CD4-positive, alpha-beta T cell (primary cell): ENCODE data around the gene PLPP7. TPM values are rescaled to one million over a fixed set of nuclear protein-coding genes. Genes with fewer than 3 reads are reported as not detected.

Experiments used
- ATAC-seq: fragments of 200-7000 bp; cut with Tn5 transposase; one replicate; pipeline ENCODE4 v1.10.0; 2022; ENCODE audit warnings: mild to moderate bottlenecking; ENCODE audit not compliant: poor library complexity
- CTCF ChIA-PET: fragments of 350-600 bp; sonication (Branson Sonifier 250); formaldehyde crosslinking; loops from one replicate; lab custom pipeline; 2021; ENCODE audit warnings: antibody characterized with exemption, inconsistent platforms; lab: Charles Lee
- POLR2A ChIA-PET: fragments of 350-600 bp; sonication (Branson Sonifier 250); formaldehyde crosslinking; loops from one replicate; lab custom pipeline; 2021; ENCODE audit warnings: antibody characterized with exemption, inconsistent platforms; lab: Charles Lee
- DNase-seq, 14 experiments: peaks; one replicate each; pipeline ENCODE4 v3.0.0-alpha.2; 2013 to 2020; ENCODE audit warnings: mixed read lengths in 2 of 14
- H3K27ac ChIP-seq, 2 donors: one replicate each; pipeline versions ENCODE4 v1.5.1 to v1.7.0; 2013; ENCODE audit warnings: low read length in 2 of 2, low read depth in 1 of 2, mild to moderate bottlenecking in 1 of 2
- H3K27me3 ChIP-seq, 2 experiments: 1 replicate in 1 of 2; 2 replicates in 1 of 2; pipeline versions ENCODE4 v1.6.1 to v1.7.0; 2013; ENCODE audit warnings: low read length in 2 of 2, control low read depth in 1 of 2, mild to moderate bottlenecking in 1 of 2, moderate library complexity in 1 of 2; ENCODE audit not compliant: insufficient read depth in 2 of 2, control insufficient read depth in 1 of 2
- H3K36me3 ChIP-seq: one replicate; pipeline ENCODE4 v1.6.1; 2013; ENCODE audit warnings: low read length, control low read depth; ENCODE audit not compliant: insufficient read depth
- H3K4me1 ChIP-seq: one replicate; pipeline ENCODE4 v1.6.1; 2013; ENCODE audit warnings: low read length, control low read depth; ENCODE audit not compliant: insufficient read depth
- H3K4me3 ChIP-seq: one replicate; pipeline ENCODE4 v1.5.1; 2013; ENCODE audit warnings: mild to moderate bottlenecking, low read length, moderate library complexity
- H3K9me3 ChIP-seq, 2 experiments: 1 replicate in 1 of 2; 2 replicates in 1 of 2; pipeline versions ENCODE4 v1.6.1 to v1.7.0; 2013; ENCODE audit warnings: low read length in 2 of 2, mild to moderate bottlenecking in 2 of 2, control low read depth in 1 of 2, moderate library complexity in 1 of 2; ENCODE audit not compliant: control insufficient read depth in 1 of 2, insufficient read depth in 1 of 2
- H3K27ac Mint-ChIP-seq: one replicate; pipeline ENCODE4 v1.8.0; 2020; ENCODE audit warnings: mixed read lengths
- H3K27me3 Mint-ChIP-seq: one replicate; pipeline ENCODE4 v1.8.0; 2021; ENCODE audit warnings: mixed read lengths
- H3K36me3 Mint-ChIP-seq: one replicate; pipeline ENCODE4 v1.8.0; 2021; ENCODE audit warnings: low read depth, mixed read lengths
- H3K4me1 Mint-ChIP-seq: one replicate; pipeline ENCODE4 v1.8.0; 2021; ENCODE audit warnings: low read depth, mixed read lengths
- H3K4me3 Mint-ChIP-seq: one replicate; pipeline ENCODE4 v1.8.0; 2020; ENCODE audit warnings: mild to moderate bottlenecking, mixed read lengths
- H3K9me3 Mint-ChIP-seq: one replicate; pipeline ENCODE4 v1.8.0; 2020; ENCODE audit warnings: mixed read lengths
- intact Hi-C, 2 experiments: fragments of 100-400 bp; cut with DNase I in 1 of 2; cut with micrococcal nuclease in 1 of 2; formaldehyde crosslinking; loops; one replicate each; pipeline versions ENCODE4 v1.15.1 to v1.9.0; 2023 to 2025; cut with DNase I, micrococcal nuclease
- total RNA-seq, 174 experiments: library from RNA in 2 of 174; stranded (reverse) in 2 of 174; gene quantifications; one replicate each; pipeline ENCODE4 v1.2.3 and lab custom pipeline; 2021 to 2026
- TF ChIP-seq, protein P1 (sequence below): fragments of 200-600 bp; IDR thresholded peaks from one replicate; pipeline ENCODE4 v1.8.0; 2022; ENCODE audit warnings: antibody characterized with exemption, mild to moderate bottlenecking

PLPP7 gene
- total RNA-seq, 2 experiments from 2014 or later, result 0.22 TPM; not detected in 1

DNA sequence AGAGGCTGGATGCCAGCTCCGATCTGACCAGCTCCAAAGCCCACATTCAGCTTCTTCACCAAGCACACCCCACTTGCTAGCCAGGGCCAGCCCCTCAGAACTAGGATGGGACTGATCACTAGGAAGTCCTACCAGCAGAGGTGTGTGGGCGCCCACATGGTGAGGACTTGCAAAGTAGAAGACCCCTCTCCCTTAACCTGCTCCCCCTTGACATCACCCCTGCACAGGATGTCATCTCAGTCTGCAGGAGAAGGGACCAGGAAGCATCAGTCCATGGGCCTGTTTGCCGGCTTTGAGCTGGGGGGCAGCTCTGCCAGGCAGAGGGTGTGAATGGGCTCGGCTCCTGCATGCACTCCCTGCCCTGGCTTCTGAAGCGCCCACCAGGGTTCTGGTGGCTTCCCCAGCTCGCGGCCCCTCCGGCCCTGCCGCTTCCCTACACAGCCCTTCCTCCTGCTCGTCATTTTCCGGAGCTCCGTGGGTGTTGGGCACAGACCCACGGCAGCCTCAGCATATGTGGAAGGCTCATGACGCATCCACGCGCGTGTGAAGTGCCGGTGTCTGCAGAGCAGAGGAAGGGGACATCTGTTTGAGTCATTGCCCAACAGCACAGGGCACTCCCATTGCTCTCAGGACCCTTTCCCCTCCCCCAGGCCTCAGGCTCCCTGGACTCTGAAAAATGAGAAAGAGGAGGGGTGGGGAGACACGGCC, 9.5 kb upstream of the PLPP7 start:
- Histone ChIP-seq H3K36me3 (peaks cover 7% of the 10 kb centered on the region), H3K4me1 (peaks cover 34% of the 10 kb centered on the region), H3K4me3 (no peak overlapping the region), H3K27me3 (peaks cover 0 to 10% of the 10 kb centered on the region in 2 experiments), H3K27ac (no peak overlapping the region), H3K9me3 (no peaks in the 10 kb centered on the region)
- no peaks in the 10 kb centered on the region for H3K9me3 Mint-ChIP-seq
- H3K27ac Mint-ChIP-seq, result peak overlapping the region; percentile 94
- peak overlapping the region; percentile 48 for H3K4me3 Mint-ChIP-seq
- DNase-seq (peak in 2 of 14 experiments; percentile 54 to 68), ATAC-seq (no peak)
- H3K4me1 Mint-ChIP-seq, result peaks cover 36% of the 10 kb centered on the region
- TF ChIP-seq, protein P1, sequence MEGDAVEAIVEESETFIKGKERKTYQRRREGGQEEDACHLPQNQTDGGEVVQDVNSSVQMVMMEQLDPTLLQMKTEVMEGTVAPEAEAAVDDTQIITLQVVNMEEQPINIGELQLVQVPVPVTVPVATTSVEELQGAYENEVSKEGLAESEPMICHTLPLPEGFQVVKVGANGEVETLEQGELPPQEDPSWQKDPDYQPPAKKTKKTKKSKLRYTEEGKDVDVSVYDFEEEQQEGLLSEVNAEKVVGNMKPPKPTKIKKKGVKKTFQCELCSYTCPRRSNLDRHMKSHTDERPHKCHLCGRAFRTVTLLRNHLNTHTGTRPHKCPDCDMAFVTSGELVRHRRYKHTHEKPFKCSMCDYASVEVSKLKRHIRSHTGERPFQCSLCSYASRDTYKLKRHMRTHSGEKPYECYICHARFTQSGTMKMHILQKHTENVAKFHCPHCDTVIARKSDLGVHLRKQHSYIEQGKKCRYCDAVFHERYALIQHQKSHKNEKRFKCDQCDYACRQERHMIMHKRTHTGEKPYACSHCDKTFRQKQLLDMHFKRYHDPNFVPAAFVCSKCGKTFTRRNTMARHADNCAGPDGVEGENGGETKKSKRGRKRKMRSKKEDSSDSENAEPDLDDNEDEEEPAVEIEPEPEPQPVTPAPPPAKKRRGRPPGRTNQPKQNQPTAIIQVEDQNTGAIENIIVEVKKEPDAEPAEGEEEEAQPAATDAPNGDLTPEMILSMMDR, result no peak
- POLR2A ChIA-PET, result interaction anchor here (1.4 to 4.2 kb wide), 5 partner anchors 10 to 45 kb away, joined by 3 to 57 read pairs (median 11); no protein-coding TSS in a partner anchor
- CTCF ChIA-PET, result interaction anchor here (1.7 kb wide), 1 partner anchor 56 kb away, joined by 4 read pairs; no protein-coding TSS in a partner anchor
- intact Hi-C loops, result loop anchor here (5.0 to 10.0 kb wide), 6 partner anchors 32 to 153 kb away; partner anchors contain the start of gene NUP214 (in 1 of the 2)
- no peaks in the 10 kb centered on the region for H3K27me3 Mint-ChIP-seq
- peaks cover 19% of the 10 kb centered on the region for H3K36me3 Mint-ChIP-seq

DNA sequence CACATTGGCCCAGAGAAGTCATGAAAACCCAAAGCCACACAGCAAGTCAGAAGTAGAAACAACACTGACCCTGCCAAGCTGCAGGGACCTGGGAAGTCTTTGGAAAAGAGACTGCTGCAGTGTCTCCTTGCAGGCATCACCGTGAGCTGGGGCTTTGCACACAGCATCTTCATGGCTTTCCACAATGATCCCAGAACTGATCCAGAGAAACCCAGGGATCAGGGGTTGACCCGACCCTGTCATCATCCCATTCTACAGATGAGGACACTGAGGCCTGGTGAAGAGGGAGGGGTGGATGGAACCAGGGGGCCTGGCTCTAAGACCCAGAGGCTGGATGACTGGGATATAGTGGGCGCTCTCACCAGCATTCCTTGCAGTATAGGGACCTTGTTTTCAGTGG, 8.9 kb upstream of the PLPP7 start:
- H3K36me3 ChIP-seq, result peaks cover under 1% of the 10 kb centered on the region
- H3K4me1 ChIP-seq, result peaks cover 34% of the 10 kb centered on the region
- Mint-ChIP-seq H3K4me1 (peaks cover 36% of the 10 kb centered on the region), H3K27me3 (no peaks in the 10 kb centered on the region), H3K36me3 (peaks cover 13% of the 10 kb centered on the region), H3K4me3 (no peak overlapping the region), H3K27ac (no peak overlapping the region), H3K9me3 (no peaks in the 10 kb centered on the region)
- ATAC-seq (no peak), DNase-seq (no peak)
- H3K4me3 ChIP-seq, result no peak overlapping the region
- TF ChIP-seq, protein P1, result no peak
- H3K27me3 ChIP-seq, result peaks cover 0 to 10% of the 10 kb centered on the region in 2 experiments
- no peak overlapping the region for H3K27ac ChIP-seq
- intact Hi-C loops, result loop anchor here in 1 of 2 experiments (5.0 kb wide), 1 partner anchor 57 kb away; no protein-coding TSS in a partner anchor
- CTCF ChIA-PET, result interaction anchor here (1.4 to 1.7 kb wide), 2 partner anchors 56 to 100 kb away, joined by 3 to 4 read pairs; no protein-coding TSS in a partner anchor
- H3K9me3 ChIP-seq, result no peaks in the 10 kb centered on the region
- POLR2A ChIA-PET, result interaction anchor here (3.6 to 4.2 kb wide), 2 partner anchors 11 to 24 kb away, joined by 47 to 57 read pairs; no protein-coding TSS in a partner anchor

DNA sequence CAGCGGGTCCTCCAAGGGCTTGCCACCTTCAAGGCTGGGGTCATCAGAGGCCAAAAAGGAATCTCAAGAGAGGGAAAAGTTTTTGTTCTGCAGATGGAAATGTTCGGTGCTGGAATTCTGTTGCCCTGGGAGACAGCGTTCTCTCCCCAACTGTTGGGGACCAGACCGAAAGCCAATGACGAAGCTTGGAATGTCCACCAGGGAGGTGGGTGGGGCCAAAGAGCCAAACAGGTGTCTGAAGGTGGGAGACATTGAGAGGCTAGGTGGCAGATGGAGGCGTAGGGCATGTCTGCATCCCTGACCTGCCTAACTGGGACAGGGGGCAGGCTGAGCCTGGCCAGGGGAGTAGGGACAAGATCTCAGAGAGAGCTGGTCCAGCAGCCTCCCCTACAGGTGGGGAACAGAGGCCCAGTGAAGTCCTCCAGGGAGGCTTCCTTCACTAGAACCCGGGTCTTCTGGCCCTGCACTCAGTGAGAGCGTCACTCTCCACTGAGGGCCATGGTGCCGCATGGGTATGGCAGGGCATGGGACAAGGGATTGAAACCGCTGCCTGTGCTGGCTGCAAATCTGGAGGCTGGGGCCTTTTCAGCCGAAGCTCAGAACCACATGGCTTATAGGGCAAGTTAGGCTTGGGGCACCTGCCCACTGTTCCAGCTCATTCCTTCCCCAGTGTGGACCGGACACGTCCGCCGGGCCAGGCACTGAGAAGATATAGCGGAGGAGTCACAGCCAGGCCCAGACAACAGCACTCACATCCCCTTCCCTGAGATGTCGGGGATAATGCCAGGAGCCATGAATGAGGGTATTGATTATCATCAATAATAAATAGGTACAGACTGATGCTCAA, 8.2 kb upstream of the PLPP7 start:
- Histone ChIP-seq H3K27ac (no peak overlapping the region), H3K9me3 (no peaks in the 10 kb centered on the region), H3K27me3 (peaks cover 0 to 10% of the 10 kb centered on the region in 2 experiments), H3K36me3 (no peaks in the 10 kb centered on the region), H3K4me3 (no peak overlapping the region), H3K4me1 (peaks cover 34% of the 10 kb centered on the region)
- ATAC-seq (no peak), DNase-seq (no peak)
- ChIA-PET POLR2A (interaction anchor here (3.6 to 4.2 kb wide), 2 partner anchors 12 to 25 kb away, joined by 47 to 57 read pairs; no protein-coding TSS in a partner anchor), CTCF (interaction anchor here (1.4 to 1.7 kb wide), 2 partner anchors 55 to 101 kb away, joined by 3 to 4 read pairs; no protein-coding TSS in a partner anchor)
- Mint-ChIP-seq H3K27ac (no peak overlapping the region), H3K4me3 (no peak overlapping the region), H3K27me3 (no peaks in the 10 kb centered on the region), H3K36me3 (peaks cover 6% of the 10 kb centered on the region), H3K4me1 (peaks cover 36% of the 10 kb centered on the region), H3K9me3 (no peaks in the 10 kb centered on the region)
- TF ChIP-seq, protein P1, result no peak
- intact Hi-C loops, result loop anchor here in 1 of 2 experiments (5.0 kb wide), 1 partner anchor 56 kb away; no protein-coding TSS in a partner anchor
